GOT3 (cell line): Measurements from ENCODE around the gene UBAC2.
"Not testable (repeated sequence)": the region's sequence is repeated elsewhere in the genome, so short reads cannot be mapped to it uniquely, and the experiment has no call there.

Experiments used
- DNase-seq: peaks from one replicate; lab custom pipeline; 2025; ENCODE audit warnings: mixed read lengths; lab: John Stamatoyannopoulos, UW

The UBAC2 gene

GRCh38 chr13:99396446-99396845 is 195.8 kb downstream of the UBAC2 start:
- no peak for DNase-seq

GRCh38 chr13:99398071-99398470 is 197.4 kb downstream of the UBAC2 start:
- no peak for DNase-seq

- DNase-seq: no peak
Measured at GRCh38 chr13:99398916-99399622, 198.4 kb downstream of the UBAC2 start.

GRCh38 chr13:99399623-99399974 is 198.9 kb downstream of the UBAC2 start:
- no peak for DNase-seq

DNA sequence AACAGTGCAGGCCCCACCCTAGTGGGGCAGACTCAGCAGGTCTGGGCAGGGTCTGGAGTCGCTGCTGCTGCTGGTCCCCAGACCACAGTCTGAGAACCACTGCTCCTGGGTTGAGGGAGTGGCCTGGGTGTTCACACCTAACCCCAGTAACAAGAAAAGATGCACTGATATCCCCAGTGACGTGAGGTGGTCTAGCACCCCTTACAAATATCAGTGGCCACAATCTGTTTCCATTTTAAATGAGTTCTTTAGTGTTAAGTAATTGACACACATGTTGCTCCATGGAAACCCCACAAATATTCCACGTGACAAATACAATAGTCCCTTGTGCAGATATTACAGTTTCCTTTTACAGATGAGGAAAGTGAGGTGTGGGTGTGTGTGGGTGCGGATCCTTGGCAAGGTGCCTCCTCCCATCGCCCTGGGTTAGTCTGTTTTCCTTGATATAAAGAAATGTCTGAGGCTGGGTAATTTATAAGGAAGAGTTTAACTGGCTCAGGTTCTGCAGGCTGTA is 202.9 kb downstream of the UBAC2 start:
- no peak for DNase-seq

DNA sequence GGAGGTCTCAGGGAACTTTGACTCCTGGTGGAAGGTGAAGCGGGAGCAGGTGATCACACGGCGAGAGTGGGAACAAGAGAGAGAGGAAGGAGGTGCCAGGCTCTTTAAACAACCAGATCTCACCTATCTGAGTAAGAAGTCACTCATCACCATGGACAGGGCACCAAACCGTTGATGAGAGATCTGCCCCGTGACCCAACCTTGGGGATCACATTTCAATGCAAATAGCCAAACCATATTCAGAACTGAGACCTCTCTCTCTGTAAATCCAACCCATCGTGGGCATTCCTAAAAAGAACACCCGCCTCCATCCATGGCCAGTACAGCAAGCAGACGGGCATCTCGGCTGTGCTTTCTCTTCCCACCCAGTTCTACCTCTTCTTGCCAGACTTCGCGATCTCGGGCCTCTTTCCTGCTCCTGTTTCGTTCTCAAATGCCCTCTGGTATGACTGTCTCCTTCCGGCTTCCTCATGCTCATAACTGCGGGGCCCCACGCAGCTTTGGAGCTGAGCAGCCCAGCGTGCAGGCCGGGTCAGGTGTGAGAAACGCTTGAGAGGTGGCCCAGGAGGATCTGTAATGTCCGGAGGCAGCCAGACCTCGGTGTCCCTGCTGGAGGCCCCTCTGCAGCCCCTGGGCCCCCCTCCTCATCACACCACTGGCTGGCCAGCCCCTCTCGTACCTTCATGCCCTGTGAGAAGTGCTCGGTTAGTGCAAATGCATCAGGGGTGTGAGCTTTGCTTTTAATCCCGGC is 203.5 kb downstream of the UBAC2 start:
- no peak for DNase-seq

DNA sequence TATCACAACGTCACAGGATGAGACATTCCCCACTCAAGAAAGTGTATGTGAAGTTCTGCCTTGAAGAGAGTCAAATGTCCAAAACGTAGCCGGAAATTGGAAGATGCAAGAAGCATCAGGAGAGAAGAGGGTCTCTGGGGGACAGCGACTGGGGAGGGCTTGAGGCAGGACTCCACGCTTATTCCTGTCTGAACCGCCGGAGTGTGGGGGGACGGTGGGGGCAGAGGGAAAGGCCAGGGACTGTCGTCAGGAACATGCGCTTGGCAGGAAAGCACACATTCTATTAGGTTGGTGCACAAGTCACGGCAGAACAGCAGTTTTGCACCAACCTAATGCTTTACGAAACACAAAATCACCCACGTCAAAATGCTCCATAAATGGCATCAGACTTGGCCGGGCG is 205.3 kb downstream of the UBAC2 start:
- no peak for DNase-seq

GRCh38 chr13:99406799-99407201 is 206.1 kb downstream of the UBAC2 start:
- no peak for DNase-seq

- DNase-seq: no peak
Measured at GRCh38 chr13:99407906-99408702, 207.4 kb downstream of the UBAC2 start.

DNA sequence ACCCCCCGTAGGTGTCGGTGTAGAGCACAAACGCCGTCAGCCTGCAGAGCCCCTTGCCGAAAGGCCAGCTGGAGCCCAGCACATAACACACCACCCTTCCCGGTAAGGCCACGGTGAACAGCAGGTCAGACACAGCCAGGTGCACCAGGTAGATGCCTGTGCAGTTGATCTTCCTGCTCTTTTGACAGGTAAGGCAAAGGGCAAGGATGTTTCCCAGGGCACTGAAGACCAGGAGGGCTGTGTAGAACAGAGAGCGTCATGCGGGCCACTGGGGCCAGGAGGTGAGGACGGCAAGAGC is 208.0 kb downstream of the UBAC2 start:
- no peak for DNase-seq

GRCh38 chr13:99409461-99410083 is 208.9 kb downstream of the UBAC2 start:
- not testable (repeated sequence) for DNase-seq

DNA sequence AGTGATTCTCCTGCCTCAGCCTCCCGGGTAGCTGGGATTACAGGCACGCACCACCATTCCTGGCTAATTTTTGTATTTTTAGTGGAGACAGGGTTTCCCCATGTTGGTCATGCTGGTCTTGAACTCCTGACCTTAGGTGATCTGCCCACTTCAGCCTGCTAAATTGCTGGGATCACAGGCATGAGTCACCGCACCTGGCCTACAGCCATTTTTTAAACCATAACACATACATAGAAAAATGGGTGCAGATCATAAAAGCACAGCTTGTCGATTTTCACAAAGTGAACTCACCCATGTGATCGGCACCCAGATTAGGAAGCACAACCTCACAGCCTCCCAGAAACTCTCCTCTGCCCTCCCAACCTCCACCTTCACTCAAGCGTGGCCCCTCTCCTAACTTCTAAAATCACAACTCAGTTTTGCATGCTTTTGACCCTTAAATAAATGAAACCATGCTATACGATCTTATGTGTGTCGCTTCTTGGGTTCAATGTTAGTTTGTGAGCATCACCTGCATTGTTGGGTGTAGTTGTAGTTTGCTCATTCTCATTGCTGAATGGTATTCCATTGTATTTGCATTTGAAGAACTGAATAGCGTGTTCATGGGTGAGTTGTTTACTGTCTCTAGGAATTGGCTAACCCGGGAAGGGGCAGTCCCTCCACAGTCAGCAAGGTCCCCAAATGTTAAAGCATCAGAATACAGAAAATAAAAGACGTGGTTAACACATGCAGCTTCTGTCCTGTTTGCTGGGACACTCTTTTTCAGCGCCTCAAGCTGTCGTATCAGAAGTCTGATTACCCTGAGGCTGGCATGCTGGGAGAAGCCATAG is 210.2 kb downstream of the UBAC2 start:
- DNase-seq: not testable (repeated sequence)

DNA sequence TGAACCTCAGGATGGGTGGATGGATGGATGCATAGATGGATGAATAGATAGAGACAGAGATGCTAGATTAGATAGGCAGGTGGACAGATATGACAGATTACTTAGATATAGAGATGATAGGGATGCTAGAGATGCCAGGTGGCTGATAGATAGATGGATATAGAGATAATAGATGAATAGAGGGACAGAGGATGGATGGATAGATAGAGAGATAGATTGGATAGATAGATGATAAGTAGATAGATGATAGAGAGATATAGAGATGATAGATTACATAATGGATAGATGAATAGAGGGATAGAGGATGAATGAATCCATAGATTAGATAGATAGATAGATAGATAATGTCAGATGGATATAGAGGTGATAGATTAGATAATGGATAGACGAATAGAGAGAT is 212.2 kb downstream of the UBAC2 start:
- no peak for DNase-seq

- DNase-seq: no peak
Measured at GRCh38 chr13:99414048-99414995, 213.7 kb downstream of the UBAC2 start.

DNA sequence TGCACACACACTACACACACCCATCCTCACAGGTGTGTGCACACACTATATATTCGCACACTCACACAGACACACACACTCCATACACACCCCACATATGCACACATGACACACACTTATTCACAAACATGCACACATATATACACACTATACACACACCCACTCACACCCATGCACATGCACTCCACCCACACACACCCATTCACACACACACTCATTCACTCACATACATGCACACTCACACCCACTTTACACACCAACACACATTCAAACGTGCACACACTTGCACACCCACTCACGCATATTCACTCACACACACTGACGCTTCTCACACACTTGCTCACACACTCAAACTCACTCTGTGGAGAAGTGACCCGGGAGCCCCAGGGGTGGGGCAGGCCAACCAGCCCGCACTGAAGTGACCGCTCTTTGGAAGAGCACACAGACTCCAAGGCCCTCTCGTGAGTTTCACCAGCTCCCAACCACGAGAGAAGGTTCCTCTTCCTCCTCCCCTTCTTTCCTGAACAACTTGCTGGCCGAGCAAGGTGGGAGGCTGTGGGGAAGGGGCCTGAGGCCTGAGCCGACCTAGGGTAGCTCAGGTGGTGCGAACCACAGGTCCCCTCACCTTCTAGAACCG is 214.5 kb downstream of the UBAC2 start:
- no peak for DNase-seq

- DNase-seq: no peak
Measured at GRCh38 chr13:99415851-99416331, 215.2 kb downstream of the UBAC2 start.

- no peak for DNase-seq
Measured at GRCh38 chr13:99416411-99417121, 215.9 kb downstream of the UBAC2 start.

GRCh38 chr13:99417201-99418102 is 216.8 kb downstream of the UBAC2 start:
- DNase-seq: no peak
